Ovary (tissue), 3 donors: Measurements from ENCODE around the gene CCS.

Experiments
- CTCF ChIP-seq, 3 donors: fragments of 450-650 bp in 2 of 3; fragments of 200-600 bp in 1 of 3; IDR thresholded peaks; one replicate each; pipeline versions ENCODE4 v1.5.1 to v1.8.0; 2016 to 2022; ENCODE audit warnings: antibody characterized with exemption in 3 of 3, mild to moderate bottlenecking in 1 of 3
- POLR2A ChIP-seq: fragments of 450-650 bp; IDR thresholded peaks from one replicate; pipeline ENCODE4 v1.6.1; 2017; ENCODE audit warnings: antibody characterized with exemption, mild to moderate bottlenecking, moderate library complexity
- donor health status: DM: no; HTN: no; CAD: no.

GRCh38 chr11:66617155-66617834, 24.3 kb downstream of the CCS start:
- no peak for TF ChIP-seq CTCF (IDR thresholded peaks at IDR 0.05)
- no peak for TF ChIP-seq POLR2A
